ENCODE data around the gene PYGL.

PYGL gene

GRCh38 chr14:50887476-50887875 is 56.8 kb downstream of the PYGL start:
- Histone ChIP-seq H3K4me3 (replicated peaks; ENCODE audit: insufficient read depth, low read length) (no peak overlapping the region), H3K27me3 (ENCODE audit: insufficient read depth, poor library complexity, severe bottlenecking) (no peaks in the 10 kb centered on the region), H3K27ac (replicated peaks) (no peak overlapping the region; the same call in 1 of the 2 replicates)
- no peak for DNase-seq (ENCODE audit: low read depth in 1 of 2, low spot score in 1 of 2)
- TF ChIP-seq REST (IDR thresholded peaks at IDR 0.05; ENCODE audit: insufficient replicate concordance, low read depth): no peak
- TF ChIP-seq SPI1 (IDR thresholded peaks at IDR 0.05; ENCODE audit: borderline replicate concordance, low read depth): no peak
- TF ChIP-seq POLR2AphosphoS5 (IDR thresholded peaks at IDR 0.05; ENCODE audit: low read depth): no peak
- TF ChIP-seq CTCF (IDR thresholded peaks at IDR 0.05; ENCODE audit: insufficient read depth, low read length): no peak
- no peak for TF ChIP-seq GABPA (IDR thresholded peaks at IDR 0.05; ENCODE audit: low read depth)

- Histone ChIP-seq H3K27ac (replicated peaks) (no peak overlapping the region), H3K4me3 (replicated peaks; ENCODE audit: insufficient read depth, low read length) (no peak overlapping the region), H3K27me3 (ENCODE audit: insufficient read depth, poor library complexity, severe bottlenecking) (no peaks in the 10 kb centered on the region)
- no peak for DNase-seq (ENCODE audit: low read depth in 1 of 2, low spot score in 1 of 2)
- TF ChIP-seq GABPA (IDR thresholded peaks at IDR 0.05; ENCODE audit: low read depth) (no peak), POLR2AphosphoS5 (IDR thresholded peaks at IDR 0.05; ENCODE audit: low read depth) (no peak), REST (IDR thresholded peaks at IDR 0.05; ENCODE audit: insufficient replicate concordance, low read depth) (no peak), SPI1 (IDR thresholded peaks at IDR 0.05; ENCODE audit: borderline replicate concordance, low read depth) (no peak), CTCF (IDR thresholded peaks at IDR 0.05; ENCODE audit: insufficient read depth, low read length) (no peak)
Observed at GRCh38 chr14:50883827-50884197, 60.5 kb downstream of the PYGL start.

GRCh38 chr14:50882932-50883826 is 61.1 kb downstream of the PYGL start:
- no peak overlapping the region for H3K27ac ChIP-seq (replicated peaks)
- TF ChIP-seq REST (IDR thresholded peaks at IDR 0.05; ENCODE audit: insufficient replicate concordance, low read depth) (no peak), GABPA (IDR thresholded peaks at IDR 0.05; ENCODE audit: low read depth) (no peak), POLR2AphosphoS5 (IDR thresholded peaks at IDR 0.05; ENCODE audit: low read depth) (no peak), SPI1 (IDR thresholded peaks at IDR 0.05; ENCODE audit: borderline replicate concordance, low read depth) (no peak), CTCF (IDR thresholded peaks at IDR 0.05; ENCODE audit: insufficient read depth, low read length) (no peak)
- no peak for DNase-seq (ENCODE audit: low read depth in 1 of 2, low spot score in 1 of 2)
- no peaks in the 10 kb centered on the region for H3K27me3 ChIP-seq (ENCODE audit: insufficient read depth, poor library complexity, severe bottlenecking)
- H3K4me3 ChIP-seq (replicated peaks; ENCODE audit: insufficient read depth, low read length): no peak overlapping the region

Data from HL-60 (cell line).